ENCODE data around the gene ADARB1.

The ADARB1 gene

GRCh38 chr21:45078877-45079281, 4.5 kb downstream of the ADARB1 start:
- DNase-seq (ENCODE audit: low read depth): no peak
- TF ChIP-seq CTCF (conservative IDR thresholded peaks at IDR 0.05; ENCODE audit: low read depth, low read length): no peak
- H3K4me3 ChIP-seq (ENCODE audit: low read length): no peak overlapping the region

- DNase-seq (ENCODE audit: low read depth): no peak
- TF ChIP-seq CTCF (conservative IDR thresholded peaks at IDR 0.05; ENCODE audit: low read depth, low read length): no peak
- H3K4me3 ChIP-seq (ENCODE audit: low read length): no peak overlapping the region
These were observed 5.0 kb downstream of the ADARB1 start for GRCh38 chr21:45079351-45079750.

GRCh38 chr21:45080232-45080631, 5.9 kb downstream of the ADARB1 start:
- no peak for TF ChIP-seq CTCF (conservative IDR thresholded peaks at IDR 0.05; ENCODE audit: low read depth, low read length)
- DNase-seq (ENCODE audit: low read depth): no peak
- H3K4me3 ChIP-seq (ENCODE audit: low read length): no peak overlapping the region

GRCh38 chr21:45080639-45081414, 6.4 kb downstream of the ADARB1 start:
- TF ChIP-seq CTCF (conservative IDR thresholded peaks at IDR 0.05; ENCODE audit: low read depth, low read length): no peak
- no peak overlapping the region for H3K4me3 ChIP-seq (ENCODE audit: low read length)
- no peak for DNase-seq (ENCODE audit: low read depth)

- no peak for DNase-seq (ENCODE audit: low read depth)
- TF ChIP-seq CTCF (conservative IDR thresholded peaks at IDR 0.05; ENCODE audit: low read depth, low read length): no peak
- H3K4me3 ChIP-seq (ENCODE audit: low read length): no peak overlapping the region
These were observed 7.3 kb downstream of the ADARB1 start for GRCh38 chr21:45081636-45082035.

GRCh38 chr21:45082736-45083135, 8.4 kb downstream of the ADARB1 start:
- TF ChIP-seq CTCF (conservative IDR thresholded peaks at IDR 0.05; ENCODE audit: low read depth, low read length): no peak
- no peak overlapping the region for H3K4me3 ChIP-seq (ENCODE audit: low read length)
- DNase-seq (ENCODE audit: low read depth): no peak

GRCh38 chr21:45084121-45084520, 9.7 kb downstream of the ADARB1 start:
- no peak overlapping the region for H3K4me3 ChIP-seq (ENCODE audit: low read length)
- no peak for DNase-seq (ENCODE audit: low read depth)
- no peak for TF ChIP-seq CTCF (conservative IDR thresholded peaks at IDR 0.05; ENCODE audit: low read depth, low read length)
